K562 (cell line): ENCODE data around the gene FGF2. TPM values are rescaled to one million over a fixed set of nuclear protein-coding genes. Genes with fewer than 3 reads are reported as not detected.

Experiments used
- ATF6 ChIP-seq: sonication (generic); formaldehyde crosslinking; IDR thresholded peaks from 2 replicates; pipeline ENCODE4 v1.4.0; 2020; ENCODE audit warnings: mild to moderate bottlenecking, missing genetic modification reagents
- CREB3L1 ChIP-seq: fragments of 450-650 bp; IDR thresholded peaks from 2 replicates; pipeline ENCODE4 v1.6.1; 2014; ENCODE audit warnings: low read depth, mild to moderate bottlenecking, moderate library complexity, borderline replicate concordance
- CXXC5 ChIP-seq: fragments of 250-450 bp; sonication (Bioruptor Pico); IDR thresholded peaks from 2 replicates; pipeline ENCODE4 v1.8.0; 2022; ENCODE audit warnings: inconsistent platforms, mild to moderate bottlenecking, moderate library complexity
- HMGXB4 ChIP-seq: sonication (generic); formaldehyde crosslinking; IDR thresholded peaks from 2 replicates; pipeline ENCODE4 v1.8.1; 2023; ENCODE audit warnings: mild to moderate bottlenecking, missing genetic modification reagents
- MCM3 ChIP-seq: fragments of 450-650 bp; IDR thresholded peaks from 2 replicates; pipeline ENCODE4 v1.6.1; 2016
- RREB1 ChIP-seq: fragments of 250-450 bp; sonication (Bioruptor Pico); IDR thresholded peaks from 2 replicates; pipeline ENCODE4 v1.4.0; 2020
- XRCC3 ChIP-seq: fragments of 450-650 bp; IDR thresholded peaks from 2 replicates; pipeline ENCODE4 v1.6.1; 2017; ENCODE audit warnings: mild to moderate bottlenecking, moderate library complexity
- ZBTB1 ChIP-seq: sonication (generic); formaldehyde crosslinking; IDR thresholded peaks from 2 replicates; pipeline ENCODE4 v1.8.1; 2023; ENCODE audit warnings: missing genetic modification reagents, low read depth, mild to moderate bottlenecking, borderline replicate concordance
- ZNF184 ChIP-seq: sonication (generic); formaldehyde crosslinking; IDR thresholded peaks from 2 replicates; pipeline ENCODE4 v1.5.0; 2020; ENCODE audit warnings: missing genetic modification reagents
- ZNF280B ChIP-seq: fragments of 250-450 bp; sonication (Bioruptor Pico); IDR thresholded peaks from 2 replicates; pipeline ENCODE4 v1.5.1; 2021; ENCODE audit warnings: mild to moderate bottlenecking
- ZNF551 ChIP-seq: fragments of 250-450 bp; sonication (Bioruptor Pico); IDR thresholded peaks from 2 replicates; pipeline ENCODE4 v1.5.0; 2021; ENCODE audit warnings: mild to moderate bottlenecking, moderate library complexity
- polyA plus RNA-seq, 8 experiments: library from polyadenylated mRNA; depleted of rRNA in 4 of 8; stranded (reverse) in 5 of 8; unstranded in 3 of 8; fragments of >200 nt; fragmentation: Nextera tagmentation in 2 of 8; fragmentation: Illumina TruSeq in 1 of 8; extraction: Ambion mirVana in 2 of 8; extraction: Trizol in 1 of 8; gene quantifications; 2 replicates each; pipeline versions ENCODE4 v1.2.1 to v1.2.3, GENCODE V29; 2011 to 2014; ENCODE audit warnings: inconsistent platforms in 1 of 8, missing spikeins in 1 of 8
- total RNA-seq, 7 experiments: library from RNA; depleted of rRNA in 6 of 7; stranded (reverse); fragments of >200 nt in 6 of 7; fragmentation: Illumina TruSeq in 2 of 7; extraction: Trizol in 2 of 7; gene quantifications; 2 replicates each; pipeline versions ENCODE4 v1.2.1 to v1.2.3, GENCODE V29; 2011 to 2021; ENCODE audit warnings: low replicate concordance in 1 of 7

Gene FGF2
- total and polyA plus RNA-seq, 9 of the 15 experiments (the other 6 are each of a cell fraction or from before 2014, with no cell fraction given) = 2.5 to 19.4 (median 9.2) TPM

GRCh38 chr4:122865425-122865824 lies 38.8 kb downstream of the FGF2 start (continued):
- TF ChIP-seq HMGXB4 (CRISPR knock-in tag) (no peak), XRCC3 (no peak), ZNF280B (CRISPR knock-in tag) (no peak), CREB3L1 (no peak), MCM3 (no peak), CXXC5 (CRISPR knock-in tag) (no peak), ATF6 (CRISPR knock-in tag) (no peak), ZBTB1 (CRISPR knock-in tag) (no peak), RREB1 (CRISPR knock-in tag) (no peak), ZNF184 (no peak), ZNF551 (no peak)
